K562 (cell line): ENCODE data around the gene ARHGEF12. TPM values are rescaled to one million over a fixed set of nuclear protein-coding genes. Genes with fewer than 3 reads are reported as not detected.

Experiments used
- CEBPG ChIP-seq, 3 experiments: fragments of 200-800 bp in 1 of 3; sonication (Bioruptor generic) in 1 of 3; sonication (generic) in 1 of 3; formaldehyde crosslinking in 1 of 3; IDR thresholded peaks in 2 of 3; conservative IDR thresholded peaks in 1 of 3; 2 replicates each; pipeline versions ENCODE4 v1.6.1 to v1.8.0; 2016 to 2022; ENCODE audit warnings: missing compliant biosample characterization in 2 of 3, missing genetic modification characterization in 2 of 3, mild to moderate bottlenecking in 1 of 3, missing genetic modification reagents in 1 of 3
- EP300 ChIP-seq: IDR thresholded peaks from 2 replicates; pipeline ENCODE4 v1.6.1; 2012; ENCODE audit warnings: low read length, improper control_type of control experiment
- FIP1L1 ChIP-seq: fragments of 200-400 bp; formaldehyde crosslinking; IDR thresholded peaks from 2 replicates; pipeline ENCODE4 v1.6.1; 2018; ENCODE audit warnings: mild to moderate bottlenecking, low read depth, low read length; ENCODE audit not compliant: poor library complexity, severe bottlenecking
- FOXJ2 ChIP-seq: fragments of 200-800 bp; sonication (Bioruptor generic); IDR thresholded peaks from 2 replicates; pipeline ENCODE4 v1.6.1; 2016; ENCODE audit warnings: missing genetic modification characterization, missing compliant biosample characterization
- GATA2 ChIP-seq: sonication (generic); formaldehyde crosslinking; IDR thresholded peaks from 2 replicates; pipeline ENCODE4 v1.4.0; 2020; ENCODE audit warnings: mild to moderate bottlenecking, missing genetic modification reagents
- GTF2F1 ChIP-seq: IDR thresholded peaks from 2 replicates; pipeline ENCODE4 v1.6.1; 2011; ENCODE audit warnings: low read depth, low read length, improper control_type of control experiment
- JUND ChIP-seq, 2 experiments: IDR thresholded peaks; 2 replicates in 1 of 2; 3 replicates in 1 of 2; pipeline ENCODE4 v1.6.1; 2011; ENCODE audit warnings: borderline replicate concordance in 2 of 2, low read depth in 2 of 2, low read length in 2 of 2, improper control_type of control experiment in 1 of 2, missing biosample characterization in 1 of 2, missing genetic modification characterization in 1 of 2, missing genetic modification reagents in 1 of 2
- MAFG ChIP-seq: fragments of 450-650 bp; conservative IDR thresholded peaks from 2 replicates; pipeline ENCODE4 v1.6.1; 2016; ENCODE audit warnings: missing genetic modification characterization, missing compliant biosample characterization
- MBD2 ChIP-seq: sonication (generic); IDR thresholded peaks from 2 replicates; pipeline ENCODE4 v1.6.1; 2016; ENCODE audit warnings: low read depth, borderline replicate concordance
- MCM2 ChIP-seq: fragments of 450-650 bp; IDR thresholded peaks from 2 replicates; pipeline ENCODE4 v1.6.1; 2017; ENCODE audit warnings: low read depth, mild to moderate bottlenecking
- MEF2D ChIP-seq: conservative IDR thresholded peaks from 2 replicates; pipeline ENCODE4 v1.6.1; 2016; ENCODE audit warnings: low read depth, missing genetic modification characterization, missing compliant biosample characterization
- NBN ChIP-seq: fragments of 450-650 bp; IDR thresholded peaks from 2 replicates; pipeline ENCODE4 v1.6.1; 2016; ENCODE audit warnings: low read depth, mild to moderate bottlenecking
- POU5F1 ChIP-seq: fragments of 150-350 bp; IDR thresholded peaks from 2 replicates; pipeline ENCODE4 v1.6.1; 2014; ENCODE audit warnings: borderline replicate concordance, low read length, low read depth, mild to moderate bottlenecking; ENCODE audit not compliant: partially characterized antibody
- RBM22 ChIP-seq: fragments of 200-400 bp; formaldehyde crosslinking; IDR thresholded peaks from 2 replicates; pipeline ENCODE4 v1.6.1; 2018; ENCODE audit warnings: low read length, low read depth; ENCODE audit not compliant: poor library complexity, severe bottlenecking
- RNF219 ChIP-seq: fragments of 250-450 bp; sonication (Bioruptor Pico); IDR thresholded peaks from 2 replicates; pipeline ENCODE4 v1.5.0; 2022; ENCODE audit warnings: mild to moderate bottlenecking
- SIN3A ChIP-seq, 2 experiments: fragments of 150-350 bp in 1 of 2; IDR thresholded peaks; 2 replicates each; pipeline ENCODE4 v1.6.1; 2011 to 2016; ENCODE audit warnings: borderline replicate concordance in 2 of 2, low read depth in 2 of 2, low read length in 2 of 2, mild to moderate bottlenecking in 2 of 2, moderate library complexity in 2 of 2; ENCODE audit not compliant: control insufficient read depth in 1 of 2
- SMAD1 ChIP-seq: fragments of 150-350 bp; IDR thresholded peaks from 2 replicates; pipeline ENCODE4 v1.6.1; 2014; ENCODE audit warnings: low read length, low read depth; ENCODE audit not compliant: partially characterized antibody
- SMARCA4 ChIP-seq: fragments of 450-650 bp; IDR thresholded peaks from 2 replicates; pipeline ENCODE4 v1.6.1; 2016
- SMARCE1 ChIP-seq: fragments of 450-650 bp; IDR thresholded peaks from 2 replicates; pipeline ENCODE4 v1.7.1; 2016; ENCODE audit warnings: mild to moderate bottlenecking
- STAT5A ChIP-seq: IDR thresholded peaks from 2 replicates; pipeline ENCODE4 v1.6.1; 2012; ENCODE audit warnings: low read length, inconsistent platforms, borderline replicate concordance
- TCF7L2 ChIP-seq: fragments of 150-350 bp; IDR thresholded peaks from 2 replicates; pipeline ENCODE4 v1.6.1; 2016; ENCODE audit warnings: low read depth, mild to moderate bottlenecking, low read length, moderate library complexity
- ZBED1 ChIP-seq: IDR thresholded peaks from 2 replicates; pipeline ENCODE4 v1.6.1; 2014
- ZNF449 ChIP-seq: fragments of 250-450 bp; sonication (Bioruptor Pico); IDR thresholded peaks from 2 replicates; pipeline ENCODE4 v1.8.0; 2022; ENCODE audit warnings: moderate library complexity, mild to moderate bottlenecking, inconsistent platforms
- ZSCAN29 ChIP-seq: fragments of 450-650 bp; IDR thresholded peaks from 2 replicates; pipeline ENCODE4 v1.6.1; 2017
- polyA plus RNA-seq, 8 experiments: library from polyadenylated mRNA; depleted of rRNA in 4 of 8; stranded (reverse) in 5 of 8; unstranded in 3 of 8; fragments of >200 nt; fragmentation: Nextera tagmentation in 2 of 8; fragmentation: Illumina TruSeq in 1 of 8; extraction: Ambion mirVana in 2 of 8; extraction: Trizol in 1 of 8; gene quantifications; 2 replicates each; pipeline versions ENCODE4 v1.2.1 to v1.2.3, GENCODE V29; 2011 to 2014; ENCODE audit warnings: inconsistent platforms in 1 of 8, missing spikeins in 1 of 8
- total RNA-seq, 7 experiments: library from RNA; depleted of rRNA in 6 of 7; stranded (reverse); fragments of >200 nt in 6 of 7; fragmentation: Illumina TruSeq in 2 of 7; extraction: Trizol in 2 of 7; gene quantifications; 2 replicates each; pipeline versions ENCODE4 v1.2.1 to v1.2.3, GENCODE V29; 2011 to 2021; ENCODE audit warnings: low replicate concordance in 1 of 7
- TF ChIP-seq, protein P1 (sequence below): sonication (generic); formaldehyde crosslinking; IDR thresholded peaks from 2 replicates; pipeline ENCODE4 v1.8.0; 2022; ENCODE audit warnings: missing genetic modification reagents, mild to moderate bottlenecking, moderate library complexity, borderline replicate concordance

The ARHGEF12 gene
- total and polyA plus RNA-seq, 9 of the 15 experiments (the other 6 are each of a cell fraction or from before 2014, with no cell fraction given): 3.5 to 51.7 (median 29.5) TPM

DNA sequence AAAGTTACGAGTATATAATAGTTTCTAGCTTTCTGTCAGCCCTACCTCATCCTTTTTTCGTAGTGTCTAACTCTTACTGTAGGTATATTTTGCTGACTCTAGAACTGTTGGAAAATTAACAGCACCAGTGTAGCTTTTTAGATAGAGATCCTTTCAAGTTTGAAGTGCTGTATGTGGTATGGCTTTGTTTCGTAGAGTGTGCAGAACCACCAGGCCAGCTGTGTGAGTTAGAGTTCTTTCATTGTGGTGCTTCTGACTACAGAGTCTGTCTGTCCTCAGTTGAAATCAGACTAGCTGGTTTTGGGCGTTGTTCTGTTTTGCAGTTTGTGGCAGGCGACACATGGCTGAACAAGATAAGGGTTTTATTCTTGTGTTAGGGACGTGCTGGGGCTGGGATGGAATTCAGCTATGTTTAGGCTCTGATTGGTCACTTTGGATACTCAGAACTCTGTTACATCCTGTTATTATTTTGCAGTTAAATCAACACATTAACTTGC lies 3.2 kb downstream of the ARHGEF12 start (continued):
- TF ChIP-seq GTF2F1: peak; percentile 52; the same call in 1 of the 2 replicates
- TF ChIP-seq EP300: peak; percentile 96
- TF ChIP-seq STAT5A: peak; percentile 90
- peak; percentile 82 for TF ChIP-seq SMAD1
- peak; percentile 72; the same call in 1 of the 2 replicates for TF ChIP-seq MEF2D (tag)
- no peak for TF ChIP-seq POU5F1
- no peak for TF ChIP-seq MAFG
- no peak for TF ChIP-seq ZSCAN29
- TF ChIP-seq MCM2: no peak
- TF ChIP-seq FOXJ2 (tag): peak; percentile 59; the same call in 1 of the 2 replicates
- peak; percentile 91 for TF ChIP-seq SMARCE1
- TF ChIP-seq SMARCA4: peak; percentile 94
- no peak for TF ChIP-seq RBM22
- TF ChIP-seq SIN3A (IDR thresholded peaks at IDR 0.05; ENCODE audit: borderline replicate concordance in 2 of 2, control insufficient read depth in 1 of 2, low read depth in 2 of 2, low read length in 2 of 2): peak in 1 of 2 experiments; percentile 57; a peak in 1 of 4 replicates
- peak; percentile 62; the same call in 1 of the 2 replicates for TF ChIP-seq ZBED1
- TF ChIP-seq CEBPG (CRISPR knock-in tag; IDR thresholded peaks at IDR 0.05): no peak
- TF ChIP-seq CEBPG (tag; conservative IDR thresholded peaks at IDR 0.05 in 1 of 2, IDR thresholded peaks at IDR 0.05 in 1 of 2): no peak
- TF ChIP-seq MBD2: peak; percentile 63
- TF ChIP-seq, protein P1, sequence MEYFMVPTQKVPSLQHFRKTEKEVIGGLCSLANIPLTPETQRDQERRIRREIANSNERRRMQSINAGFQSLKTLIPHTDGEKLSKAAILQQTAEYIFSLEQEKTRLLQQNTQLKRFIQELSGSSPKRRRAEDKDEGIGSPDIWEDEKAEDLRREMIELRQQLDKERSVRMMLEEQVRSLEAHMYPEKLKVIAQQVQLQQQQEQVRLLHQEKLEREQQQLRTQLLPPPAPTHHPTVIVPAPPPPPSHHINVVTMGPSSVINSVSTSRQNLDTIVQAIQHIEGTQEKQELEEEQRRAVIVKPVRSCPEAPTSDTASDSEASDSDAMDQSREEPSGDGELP (CRISPR knock-in tag): peak; percentile 56
- no peak for TF ChIP-seq ZNF449 (CRISPR knock-in tag)
- TF ChIP-seq TCF7L2: no peak
- peak; percentile 88 for TF ChIP-seq GATA2 (CRISPR knock-in tag)
- no peak for TF ChIP-seq FIP1L1
- TF ChIP-seq NBN: peak; percentile 81; the same call in 1 of the 2 replicates
- peak; percentile 70 for TF ChIP-seq JUND (IDR thresholded peaks at IDR 0.05; ENCODE audit: borderline replicate concordance, low read depth, low read length)
- TF ChIP-seq JUND (tag; IDR thresholded peaks at IDR 0.05; ENCODE audit: borderline replicate concordance, low read depth, low read length): peak; percentile 64; the same call in 1 of the 3 replicates
- TF ChIP-seq RNF219 (CRISPR knock-in tag): no peak
